HG03432 (cell line): Measurements from ENCODE around the gene TMEM39A.

Experiments
- ATAC-seq: cut with Tn5 transposase; IDR thresholded peaks from one replicate; pipeline ENCODE4 v1.9.1; 2021; ENCODE audit warnings: mild to moderate bottlenecking, moderate library complexity; ENCODE audit not compliant: unreplicated experiment

TMEM39A gene

GRCh38 chr3:119463171-119464169, at the start of gene TMEM39A:
TMEM39A (minus strand) TSS chr3:119463615; CDS start chr3:119462074, 1,541 bp downstream.
- peak; percentile 93 for ATAC-seq

- no peak for ATAC-seq
These were observed 47.3 kb upstream of the TMEM39A start for GRCh38 chr3:119510690-119511089.

GRCh38 chr3:119508172-119508845, 44.9 kb upstream of the TMEM39A start:
- ATAC-seq = no peak

- ATAC-seq = no peak
These were observed 44.0 kb upstream of the TMEM39A start for GRCh38 chr3:119507404-119507803.

GRCh38 chr3:119506631-119507030, 43.2 kb upstream of the TMEM39A start:
- ATAC-seq = no peak

GRCh38 chr3:119500901-119501300, 37.5 kb upstream of the TMEM39A start:
- ATAC-seq = no peak

- no peak for ATAC-seq
These were observed 36.9 kb upstream of the TMEM39A start for GRCh38 chr3:119500265-119500664.

GRCh38 chr3:119498186-119499011, 35.0 kb upstream of the TMEM39A start, which contains the start of gene TIMMDC1:
TIMMDC1 (plus strand) TSS chr3:119498547; CDS start chr3:119498734, 187 bp downstream.
- ATAC-seq = peak; percentile 99

GRCh38 chr3:119497820-119498185, 34.4 kb upstream of the TMEM39A start:
- no peak for ATAC-seq

- ATAC-seq = no peak
These were observed 31.2 kb upstream of the TMEM39A start for GRCh38 chr3:119494597-119494996.

- no peak for ATAC-seq
These were observed 29.4 kb upstream of the TMEM39A start for GRCh38 chr3:119492810-119493209.

- no peak for ATAC-seq
These were observed 28.7 kb upstream of the TMEM39A start for GRCh38 chr3:119492128-119492527.

GRCh38 chr3:119490153-119490552, 26.7 kb upstream of the TMEM39A start:
- no peak for ATAC-seq

GRCh38 chr3:119485563-119485962, 22.1 kb upstream of the TMEM39A start:
- ATAC-seq = no peak

- ATAC-seq = no peak
These were observed 19.7 kb upstream of the TMEM39A start for GRCh38 chr3:119483101-119483500.

GRCh38 chr3:119481079-119481478, 17.7 kb upstream of the TMEM39A start:
- ATAC-seq = no peak

- ATAC-seq = no peak
These were observed 7.5 kb upstream of the TMEM39A start for GRCh38 chr3:119470866-119471265.

GRCh38 chr3:119469418-119470189, 6.2 kb upstream of the TMEM39A start:
- no peak for ATAC-seq

GRCh38 chr3:119468041-119468440, 4.6 kb upstream of the TMEM39A start:
- no peak for ATAC-seq

GRCh38 chr3:119457246-119457645, 6.2 kb downstream of the TMEM39A start:
- no peak for ATAC-seq
